Left kidney (tissue), 2 donors: ENCODE measurements around the gene CLEC17A. TPM values are rescaled to one million over a fixed set of nuclear protein-coding genes. Genes with fewer than 3 reads are reported as not detected.
"Not testable (repeated sequence)": the region's sequence is repeated elsewhere in the genome, so short reads cannot be mapped to it uniquely, and the experiment has no call there.

Source experiments
- DNase-seq: peaks from one replicate; pipeline ENCODE4 v3.0.0-alpha.2; 2013
- polyA plus RNA-seq: library from polyadenylated mRNA; unstranded; fragments of 120-200 nt; gene quantifications from one replicate; pipeline ENCODE4 v1.2.1, GENCODE V29; 2013; ENCODE audit not compliant: insufficient read length

CLEC17A gene
- polyA plus RNA-seq, 1 donor: 0.07 TPM

DNA sequence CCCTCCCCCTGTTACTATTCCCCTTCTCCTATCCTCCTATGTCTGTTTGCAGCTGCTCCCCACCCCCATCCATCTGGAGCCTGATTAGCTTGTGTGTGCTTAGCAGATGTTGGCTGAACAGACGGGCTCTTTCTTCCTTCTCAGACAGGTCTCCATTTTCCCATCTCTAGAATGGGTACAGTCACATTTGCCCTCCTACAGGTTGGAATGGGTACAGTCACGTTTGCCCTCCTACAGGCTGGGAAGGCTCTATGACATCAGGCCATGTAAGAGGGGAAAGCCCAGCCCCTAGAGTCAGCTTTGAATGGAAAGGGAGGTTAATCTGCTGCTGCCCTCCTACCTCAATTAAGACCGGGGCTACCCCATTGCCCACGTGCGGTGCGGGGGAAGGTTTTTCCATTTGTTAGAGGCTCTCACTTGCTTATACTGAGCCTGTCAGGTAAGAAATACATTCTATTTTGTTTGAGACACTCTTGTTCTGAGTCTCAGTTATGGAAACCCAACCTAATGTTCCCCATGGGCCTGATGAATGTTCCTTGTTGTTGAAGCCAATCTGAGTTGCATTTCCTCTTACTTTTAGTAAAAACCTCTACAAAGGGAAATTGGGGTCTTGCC lies 2.2 kb upstream of the CLEC17A start:
- no peak for DNase-seq

- DNase-seq: not testable (repeated sequence)
Observed at GRCh38 chr19:14584372-14584771, 1.5 kb downstream of the CLEC17A start.

DNA sequence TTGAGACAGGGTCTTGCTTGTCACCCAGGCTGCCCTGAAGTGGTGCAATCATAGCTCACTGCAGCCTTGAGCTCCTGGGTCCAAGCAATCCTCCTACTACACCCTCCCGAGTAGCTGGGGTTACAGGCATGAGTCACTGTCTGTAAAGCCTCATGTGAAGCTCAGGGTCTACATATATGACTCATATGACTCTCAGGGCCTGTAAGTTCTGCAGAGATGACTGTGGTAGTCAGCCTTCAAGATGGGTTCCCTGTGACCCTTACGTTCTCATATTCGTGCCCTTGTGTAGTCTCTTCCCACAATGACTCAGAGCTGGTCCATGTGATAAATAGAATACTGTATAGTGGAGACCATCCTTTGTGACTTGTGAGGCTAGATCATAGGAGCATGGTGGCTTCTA lies 2.3 kb downstream of the CLEC17A start:
- DNase-seq: not testable (repeated sequence)

DNA sequence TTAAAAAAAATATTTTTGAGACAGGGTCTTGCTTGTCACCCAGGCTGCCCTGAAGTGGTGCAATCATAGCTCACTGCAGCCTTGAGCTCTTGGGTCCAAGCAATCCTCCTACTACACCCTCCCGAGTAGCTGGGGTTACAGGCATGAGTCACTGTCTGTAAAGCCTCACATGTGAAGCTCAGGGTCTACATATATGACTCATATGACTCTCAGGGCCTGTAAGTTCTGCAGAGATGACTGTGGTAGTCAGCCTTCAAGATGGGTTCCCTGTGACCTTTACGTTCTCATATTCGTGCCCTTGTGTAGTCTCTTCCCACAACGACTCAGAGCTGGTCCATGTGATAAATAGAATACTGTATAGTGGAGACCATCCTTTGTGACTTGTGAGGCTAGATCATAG lies 6.5 kb downstream of the CLEC17A start:
- not testable (repeated sequence) for DNase-seq

DNA sequence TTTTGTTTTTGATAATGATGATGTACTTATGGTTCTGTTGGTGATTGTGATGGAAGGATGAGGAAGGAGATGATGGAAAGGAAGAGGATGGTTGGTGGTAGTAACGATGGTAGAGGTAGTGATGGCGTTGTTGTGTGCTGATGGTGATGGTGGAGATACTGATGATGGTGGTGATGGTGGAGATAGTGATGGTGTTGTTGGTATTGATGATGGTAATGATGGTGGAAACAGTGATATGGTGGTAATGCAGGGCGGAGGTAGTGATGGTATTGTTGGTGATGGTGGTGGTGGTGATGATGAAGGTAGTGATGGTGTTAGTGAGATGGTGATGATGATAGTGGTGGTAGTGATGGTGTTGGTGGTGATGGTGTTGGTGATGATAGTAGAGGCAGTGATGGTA lies 12.7 kb downstream of the CLEC17A start:
- DNase-seq: no peak

DNA sequence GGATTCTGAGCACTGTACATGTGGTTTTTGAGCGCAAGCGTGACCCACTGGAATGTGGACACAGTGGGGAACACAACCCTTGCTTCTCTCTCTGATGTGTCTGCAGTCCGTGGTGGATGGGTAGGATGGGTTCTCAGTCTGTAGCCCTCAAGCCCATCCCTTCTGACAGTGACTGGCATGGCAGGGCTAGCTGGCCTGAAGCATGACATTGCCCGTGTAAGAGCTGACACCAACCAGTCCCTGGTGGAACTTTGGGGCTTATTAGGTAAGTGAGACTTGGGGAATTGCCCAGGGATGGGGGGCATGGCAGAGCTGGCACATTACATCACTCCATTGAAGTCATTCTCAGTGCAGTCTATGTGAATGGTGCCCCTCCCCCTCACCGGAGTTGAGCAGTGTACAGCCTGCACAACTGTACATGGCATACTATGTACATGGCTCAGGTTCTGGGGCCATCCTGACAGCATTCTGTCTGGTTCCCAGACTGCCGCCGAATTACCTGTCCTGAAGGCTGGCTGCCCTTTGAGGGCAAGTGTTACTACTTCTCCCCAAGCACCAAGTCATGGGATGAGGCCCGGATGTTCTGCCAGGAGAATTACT lies 16.8 kb downstream of the CLEC17A start:
- DNase-seq: no peak

- DNase-seq: no peak
Observed at GRCh38 chr19:14603990-14604387, 21.1 kb downstream of the CLEC17A start.

DNA sequence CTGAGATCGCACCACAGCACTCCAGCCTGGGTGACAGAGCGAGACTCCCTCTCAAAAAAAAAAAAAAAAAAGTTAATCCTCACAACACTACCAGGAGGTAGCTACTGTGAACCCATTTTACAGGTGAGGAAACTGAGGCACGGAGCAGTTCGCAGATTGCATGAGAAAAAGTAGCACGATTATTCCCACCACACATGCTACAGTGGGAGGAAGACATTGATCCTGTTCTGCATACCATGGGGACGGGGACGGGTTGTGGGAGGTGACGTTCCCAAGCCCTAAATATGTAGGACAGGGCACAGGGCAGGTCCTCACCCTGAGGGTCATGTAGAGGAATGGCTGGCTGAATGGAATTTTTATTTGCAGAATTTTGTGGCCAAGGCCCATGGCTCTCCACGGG lies 23.7 kb downstream of the CLEC17A start:
- DNase-seq: no peak

- DNase-seq: no peak
Observed at GRCh38 chr19:14611051-14611450, 28.2 kb downstream of the CLEC17A start.

GRCh38 chr19:14612242-14612641 lies 29.4 kb downstream of the CLEC17A start:
- not testable (repeated sequence) for DNase-seq

DNA sequence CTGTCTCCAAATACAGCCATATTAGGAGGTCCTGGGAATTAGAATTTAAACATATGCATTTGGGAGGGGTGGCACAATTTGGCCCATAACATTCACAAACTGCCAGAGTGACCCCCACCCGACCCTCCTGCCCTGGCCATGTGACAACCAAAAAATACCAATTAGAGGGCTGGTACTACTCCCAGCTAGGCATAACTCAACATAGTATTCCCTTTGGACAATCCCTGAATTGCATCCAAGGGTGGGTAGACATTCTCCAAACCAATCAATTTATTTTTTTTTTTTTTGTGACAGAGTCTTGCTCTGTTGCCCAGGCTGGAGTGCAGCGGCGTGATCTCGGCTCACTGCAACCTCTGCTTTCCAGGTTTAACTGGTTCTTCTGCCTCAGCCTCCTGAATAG lies 29.8 kb downstream of the CLEC17A start:
- no peak for DNase-seq

DNA sequence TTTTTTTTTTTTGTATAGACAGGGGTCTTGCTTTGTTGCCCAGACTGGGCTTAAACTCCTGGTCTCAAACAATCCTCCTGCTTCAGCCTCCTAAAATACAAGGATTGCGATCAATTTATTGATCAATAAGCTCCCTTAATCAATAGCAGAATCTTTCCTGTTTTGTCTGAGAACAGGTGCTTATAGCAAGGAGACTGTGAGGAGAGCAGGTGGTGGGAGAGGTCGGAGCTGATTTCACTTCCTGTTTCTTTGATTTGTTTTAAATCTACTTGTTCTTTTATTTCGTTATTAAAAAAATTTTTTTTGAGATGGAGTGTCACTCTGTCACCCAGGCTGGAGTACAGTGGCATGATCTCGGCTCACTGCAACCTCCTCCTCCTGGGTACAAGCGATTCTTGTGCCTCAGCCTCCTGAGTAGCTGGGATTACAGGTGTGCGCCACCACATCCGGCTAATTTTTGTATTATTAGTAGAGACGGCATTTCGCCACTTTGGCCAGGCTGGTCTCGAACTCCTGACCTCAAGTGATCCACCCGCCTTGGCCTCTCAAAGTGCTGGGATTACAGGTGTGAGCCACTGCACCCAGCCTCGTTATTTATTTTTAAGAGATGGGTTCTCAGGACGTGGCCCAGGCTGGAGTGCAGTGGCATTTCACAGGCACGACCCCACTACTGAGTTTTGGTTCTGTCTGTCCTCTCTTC lies 30.7 kb downstream of the CLEC17A start:
- DNase-seq: not testable (repeated sequence)

GRCh38 chr19:14614099-14614412 lies 31.2 kb downstream of the CLEC17A start:
- no peak for DNase-seq

DNA sequence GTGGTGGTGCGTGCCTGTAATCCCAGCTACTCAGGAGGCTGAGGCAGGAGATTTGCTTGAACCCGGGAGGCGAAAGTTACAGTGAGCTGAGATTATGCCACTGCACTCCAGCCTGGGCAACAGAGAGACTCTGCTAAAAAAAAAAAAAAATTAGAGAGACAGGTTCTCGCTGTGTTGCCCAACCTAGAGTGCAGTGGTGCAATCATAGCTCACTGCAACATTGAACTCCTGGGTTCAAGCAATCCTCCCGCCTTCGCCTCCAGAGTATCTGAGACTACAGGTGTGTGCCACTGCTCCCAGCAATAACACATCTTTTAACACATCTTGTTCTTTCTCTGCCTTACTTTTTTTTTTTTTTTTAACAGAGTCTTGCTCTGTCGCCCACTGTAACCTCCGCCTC lies 32.7 kb downstream of the CLEC17A start:
- no peak for DNase-seq

DNA sequence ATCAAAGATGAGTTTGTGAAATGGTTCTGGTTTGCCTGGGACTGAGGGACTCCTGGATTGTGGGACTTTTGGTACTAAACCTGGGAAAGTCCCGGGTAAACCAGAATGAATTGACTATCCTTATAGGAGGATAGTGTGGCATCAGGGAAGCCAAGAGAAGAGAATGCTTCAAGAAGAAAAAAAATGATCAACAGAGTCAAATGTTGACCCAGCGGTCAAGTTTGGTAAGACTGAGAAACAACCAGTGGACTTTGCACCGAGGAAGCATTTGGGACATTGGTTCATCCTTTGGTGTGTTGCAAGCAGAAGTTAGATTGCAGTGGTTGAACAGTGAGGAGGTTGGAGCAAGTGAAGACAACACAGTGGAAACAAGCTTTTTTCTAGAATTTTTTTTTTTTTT lies 33.5 kb downstream of the CLEC17A start:
- no peak for DNase-seq

- DNase-seq: no peak
Observed at GRCh38 chr19:14619404-14619803, 36.5 kb downstream of the CLEC17A start.

DNA sequence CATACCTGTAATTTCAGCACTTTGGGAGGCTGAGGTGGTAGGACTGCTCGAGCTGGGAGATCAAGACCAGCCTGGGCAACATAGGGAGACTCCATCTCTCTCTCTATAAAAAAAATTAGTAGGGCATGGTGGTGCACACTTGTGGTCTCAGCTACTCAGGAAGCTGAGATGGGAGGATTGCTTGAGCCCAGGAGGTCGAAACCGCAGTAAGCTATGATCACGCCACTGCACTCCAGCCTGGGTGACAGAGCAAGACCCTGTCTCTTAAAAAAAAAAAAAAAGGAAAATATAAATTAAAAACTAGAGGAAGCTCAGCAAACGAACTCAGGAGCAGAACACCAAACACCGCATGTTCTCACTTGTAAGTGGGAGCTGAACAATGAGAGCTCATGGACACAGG lies 41.6 kb downstream of the CLEC17A start:
- not testable (repeated sequence) for DNase-seq

- no peak for DNase-seq
Observed at GRCh38 chr19:14629557-14629956, 46.7 kb downstream of the CLEC17A start.

DNA sequence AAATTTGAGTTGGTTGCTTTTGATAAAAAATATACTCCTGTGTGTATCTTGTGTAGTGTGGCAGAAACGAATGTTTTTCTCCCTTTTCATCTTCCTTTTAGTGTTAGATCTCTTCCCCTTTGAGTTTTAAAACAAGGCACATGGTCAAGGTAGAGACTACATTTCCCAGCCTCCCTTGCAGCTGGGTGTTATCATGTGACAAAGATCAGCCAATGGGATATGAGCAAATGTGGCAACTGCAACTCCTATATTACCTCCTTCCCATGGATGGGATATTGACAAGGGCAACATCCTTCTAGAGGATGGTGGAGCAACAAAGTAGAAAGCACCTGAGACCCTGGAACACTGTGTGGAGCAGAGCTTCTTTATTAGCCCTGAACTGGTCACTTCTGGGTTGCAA lies 49.4 kb downstream of the CLEC17A start:
- peak; percentile 2 for DNase-seq

DNA sequence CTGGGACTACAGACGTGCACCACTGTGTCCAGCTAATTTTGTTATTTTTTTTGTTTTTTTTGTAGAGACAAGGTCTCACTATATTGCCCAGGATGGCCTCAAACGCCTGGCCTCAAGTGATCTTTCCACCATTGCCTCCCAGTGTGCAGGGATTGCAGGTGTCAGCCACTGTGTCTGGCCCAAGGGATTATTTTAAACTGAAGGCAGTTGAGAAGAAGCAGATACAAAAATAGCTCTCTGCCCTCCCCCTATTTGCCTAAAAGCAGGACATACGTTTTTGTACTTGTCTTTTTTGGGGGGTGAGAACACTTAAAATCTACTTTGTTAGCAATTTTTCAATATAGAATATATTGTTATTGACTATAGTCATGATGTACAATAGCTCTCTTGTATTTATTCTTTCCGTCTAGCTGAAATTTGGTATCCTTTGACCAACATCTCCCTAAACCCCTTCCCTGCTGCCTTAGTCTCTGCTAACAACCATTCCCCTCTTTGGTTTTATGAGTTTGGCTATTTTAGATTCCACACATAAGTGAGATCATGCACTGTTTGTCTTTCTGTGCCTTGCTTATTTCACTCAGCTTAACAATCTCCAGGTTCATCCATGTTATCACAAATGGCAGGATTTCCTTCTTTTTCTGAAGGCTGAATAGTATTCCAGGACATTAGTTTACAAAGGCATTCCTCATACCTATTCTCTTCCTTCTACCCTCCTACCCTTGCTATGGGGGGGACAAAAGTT lies 56.8 kb downstream of the CLEC17A start:
- DNase-seq: no peak

DNA sequence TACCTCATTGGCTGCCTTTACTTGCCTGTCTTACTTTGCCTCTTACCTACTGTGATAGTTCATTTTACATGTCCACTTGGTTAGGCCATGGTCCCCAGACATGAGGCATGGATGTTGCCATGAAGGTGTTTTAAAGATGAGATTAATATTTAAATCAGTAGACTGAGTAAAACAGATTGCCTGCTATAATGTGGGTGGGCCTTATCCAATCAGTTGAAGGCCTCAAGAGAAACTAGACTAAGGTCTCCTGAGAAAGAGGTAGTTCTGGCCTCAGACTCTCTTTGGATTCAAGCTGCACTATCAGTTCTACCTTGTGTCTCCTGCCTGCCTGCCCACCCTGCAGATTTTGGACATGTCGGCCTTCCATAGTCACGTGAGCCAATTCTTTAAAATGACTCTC lies 65.6 kb downstream of the CLEC17A start:
- no peak for DNase-seq

DNA sequence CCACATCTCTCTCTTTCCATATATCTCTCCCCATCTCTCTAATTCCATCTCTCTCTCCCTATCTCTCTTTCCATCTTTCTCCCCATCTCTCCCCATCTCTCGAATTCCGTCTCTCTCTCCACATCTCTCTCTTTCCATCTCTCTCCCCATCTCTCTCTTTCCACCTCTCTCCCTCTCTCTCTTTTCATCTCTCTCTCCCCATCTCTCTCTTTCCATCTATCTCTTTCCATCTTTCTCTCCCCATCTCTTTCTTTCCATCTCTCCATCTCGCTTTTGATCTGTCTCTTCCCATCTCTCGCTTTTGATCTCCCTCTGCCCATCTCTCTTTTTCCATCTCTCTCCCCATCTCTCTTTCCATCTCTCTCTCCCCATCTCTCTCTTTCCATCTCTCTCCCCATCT lies 66.1 kb downstream of the CLEC17A start:
- no peak for DNase-seq

DNA sequence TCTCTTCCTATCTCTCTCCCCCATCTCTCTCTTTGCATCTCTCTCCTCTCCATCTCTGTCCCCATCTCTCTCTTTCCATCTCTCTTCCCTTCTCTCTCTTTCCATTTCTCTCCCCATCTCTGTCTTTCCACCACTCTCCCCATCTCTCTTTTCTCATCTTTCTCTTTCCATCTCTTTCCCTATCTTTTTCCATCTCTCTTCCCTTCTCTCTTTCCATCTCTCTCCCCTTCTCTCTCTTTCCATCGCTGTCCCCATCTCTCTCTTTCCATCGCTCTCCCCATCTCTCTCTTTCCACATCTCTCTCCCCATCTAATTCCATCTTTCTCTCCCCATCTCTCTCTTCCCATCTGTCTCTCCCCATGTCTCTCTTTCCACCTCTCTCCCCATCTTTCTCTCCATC lies 67.3 kb downstream of the CLEC17A start:
- no peak for DNase-seq
